ENCODE measurements around the gene LGR5.
"Not testable (repeated sequence)": the region's sequence is repeated elsewhere in the genome, so short reads cannot be mapped to it uniquely, and the experiment has no call there.

LGR5 gene

GRCh38 chr12:71476513-71476912 is 36.9 kb downstream of the LGR5 start:
- no peak for DNase-seq (ENCODE audit: low read depth in 2 of 2)

GRCh38 chr12:71477609-71478008 is 38.0 kb downstream of the LGR5 start:
- DNase-seq (ENCODE audit: low read depth in 2 of 2), result no peak

- DNase-seq (ENCODE audit: low read depth in 2 of 2), result no peak
Measured at GRCh38 chr12:71478270-71478669, 38.7 kb downstream of the LGR5 start.

- DNase-seq (ENCODE audit: low read depth in 2 of 2), result no peak
Measured at GRCh38 chr12:71484272-71484905, 44.8 kb downstream of the LGR5 start.

- DNase-seq (ENCODE audit: low read depth in 2 of 2), result not testable (repeated sequence)
Measured at GRCh38 chr12:71490844-71491243, 51.2 kb downstream of the LGR5 start.

- DNase-seq (ENCODE audit: low read depth in 2 of 2), result no peak
Measured at GRCh38 chr12:71492604-71493003, 53.0 kb downstream of the LGR5 start.

GRCh38 chr12:71499834-71500233 is 60.2 kb downstream of the LGR5 start:
- no peak for DNase-seq (ENCODE audit: low read depth in 2 of 2)

GRCh38 chr12:71503579-71504391 is 64.2 kb downstream of the LGR5 start:
- no peak for DNase-seq (ENCODE audit: low read depth in 2 of 2)

- no peak for DNase-seq (ENCODE audit: low read depth in 2 of 2)
Measured at GRCh38 chr12:71504476-71504875, 64.9 kb downstream of the LGR5 start.

GRCh38 chr12:71509705-71510104 is 70.1 kb downstream of the LGR5 start:
- DNase-seq (ENCODE audit: low read depth in 2 of 2), result no peak

GRCh38 chr12:71517145-71517846 is 77.7 kb downstream of the LGR5 start:
- DNase-seq (ENCODE audit: low read depth in 2 of 2), result no peak

GRCh38 chr12:71521125-71521524 is 81.5 kb downstream of the LGR5 start:
- DNase-seq (ENCODE audit: low read depth in 2 of 2), result no peak

GRCh38 chr12:71524626-71525025 is 85.0 kb downstream of the LGR5 start:
- DNase-seq (ENCODE audit: low read depth in 2 of 2), result no peak

GRCh38 chr12:71533703-71534102 is 94.1 kb downstream of the LGR5 start:
- DNase-seq (ENCODE audit: low read depth in 2 of 2), result no peak

- DNase-seq (ENCODE audit: low read depth in 2 of 2), result no peak
Measured at GRCh38 chr12:71536279-71536938, 96.8 kb downstream of the LGR5 start.

- DNase-seq (ENCODE audit: low read depth in 2 of 2), result no peak
Measured at GRCh38 chr12:71536939-71537622, 97.5 kb downstream of the LGR5 start.

- no peak for DNase-seq (ENCODE audit: low read depth in 2 of 2)
Measured at GRCh38 chr12:71538807-71539206, 99.2 kb downstream of the LGR5 start.

- no peak for DNase-seq (ENCODE audit: low read depth in 2 of 2)
Measured at GRCh38 chr12:71541583-71541982, 102.0 kb downstream of the LGR5 start.

- DNase-seq (ENCODE audit: low read depth in 2 of 2), result no peak
Measured at GRCh38 chr12:71546322-71546861, 106.8 kb downstream of the LGR5 start.

- no peak for DNase-seq (ENCODE audit: low read depth in 2 of 2)
Measured at GRCh38 chr12:71548893-71549292, 109.3 kb downstream of the LGR5 start.

GRCh38 chr12:71551529-71551928 is 111.9 kb downstream of the LGR5 start:
- no peak for DNase-seq (ENCODE audit: low read depth in 2 of 2)

All from stimulated activated CD8-positive, alpha-beta memory T cell treated with anti-CD3 and anti-CD28 coated beads, Interleukin-7, amount 100 ng/mL, for 4 hours (primary cell).